Putamen (tissue), 1 donor: Measurements from ENCODE around the gene UBAP2.
"Not testable (repeated sequence)": the region's sequence is repeated elsewhere in the genome, so short reads cannot be mapped to it uniquely, and the experiment has no call there.

Experiments used
- DNase-seq: peaks from one replicate; pipeline ENCODE4 v3.0.0-alpha.2; 2016; ENCODE audit warnings: low spot score

UBAP2 gene

GRCh38 chr9:33964086-33964768 lies 84.5 kb downstream of the UBAP2 start:
- DNase-seq: no peak

GRCh38 chr9:33962468-33962867 lies 86.2 kb downstream of the UBAP2 start:
- not testable (repeated sequence) for DNase-seq

- DNase-seq: no peak
These were observed 89.0 kb downstream of the UBAP2 start for GRCh38 chr9:33959725-33960124.

GRCh38 chr9:33956544-33956943 lies 92.1 kb downstream of the UBAP2 start:
- no peak for DNase-seq

- DNase-seq: no peak
These were observed 96.6 kb downstream of the UBAP2 start for GRCh38 chr9:33952066-33952465.

GRCh38 chr9:33950371-33950770 lies 98.3 kb downstream of the UBAP2 start:
- no peak for DNase-seq

GRCh38 chr9:33946779-33947535 lies 101.7 kb downstream of the UBAP2 start:
- DNase-seq: no peak

GRCh38 chr9:33943389-33943788 lies 105.3 kb downstream of the UBAP2 start:
- no peak for DNase-seq

- no peak for DNase-seq
These were observed 106.1 kb downstream of the UBAP2 start for GRCh38 chr9:33942471-33943083.

GRCh38 chr9:33939924-33940874 lies 108.5 kb downstream of the UBAP2 start:
- no peak for DNase-seq

- no peak for DNase-seq
These were observed 114.4 kb downstream of the UBAP2 start for GRCh38 chr9:33934188-33934878.

GRCh38 chr9:33932078-33932807 lies 116.4 kb downstream of the UBAP2 start:
- no peak for DNase-seq

GRCh38 chr9:33931326-33931725 lies 117.4 kb downstream of the UBAP2 start:
- DNase-seq: no peak

- no peak for DNase-seq
These were observed 121.0 kb downstream of the UBAP2 start for GRCh38 chr9:33927694-33928093.

GRCh38 chr9:33926746-33927485 lies 121.8 kb downstream of the UBAP2 start:
- no peak for DNase-seq

- DNase-seq: peak; percentile 61
These were observed 123.5 kb downstream of the UBAP2 start for GRCh38 chr9:33924978-33925797.

- DNase-seq: no peak
These were observed 124.5 kb downstream of the UBAP2 start for GRCh38 chr9:33923998-33924701.

- no peak for DNase-seq
These were observed 125.6 kb downstream of the UBAP2 start for GRCh38 chr9:33923079-33923478.
